ENCODE results near the gene ZG16B.

Gene ZG16B

DNA sequence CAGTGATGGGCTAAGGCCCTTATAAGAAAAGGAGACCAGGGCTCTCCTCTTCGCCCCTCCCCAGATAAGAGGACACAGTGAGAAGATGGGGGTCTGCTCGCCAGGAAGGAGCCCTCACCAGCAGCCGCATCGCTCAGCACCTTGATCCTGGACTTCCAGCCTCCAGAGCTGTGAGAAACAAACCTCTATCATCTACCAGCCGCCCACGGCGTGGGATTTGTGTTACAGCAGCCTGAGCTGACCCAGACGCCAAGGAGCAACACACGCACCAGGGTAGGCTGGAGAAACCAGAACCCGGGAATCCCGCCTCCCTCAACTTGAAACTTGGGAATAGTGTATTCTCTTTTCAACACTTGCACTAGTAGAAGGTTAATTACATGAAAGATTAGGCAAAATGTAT lies 4.2 kb upstream of the ZG16B start:
- no peak for DNase-seq

DNA sequence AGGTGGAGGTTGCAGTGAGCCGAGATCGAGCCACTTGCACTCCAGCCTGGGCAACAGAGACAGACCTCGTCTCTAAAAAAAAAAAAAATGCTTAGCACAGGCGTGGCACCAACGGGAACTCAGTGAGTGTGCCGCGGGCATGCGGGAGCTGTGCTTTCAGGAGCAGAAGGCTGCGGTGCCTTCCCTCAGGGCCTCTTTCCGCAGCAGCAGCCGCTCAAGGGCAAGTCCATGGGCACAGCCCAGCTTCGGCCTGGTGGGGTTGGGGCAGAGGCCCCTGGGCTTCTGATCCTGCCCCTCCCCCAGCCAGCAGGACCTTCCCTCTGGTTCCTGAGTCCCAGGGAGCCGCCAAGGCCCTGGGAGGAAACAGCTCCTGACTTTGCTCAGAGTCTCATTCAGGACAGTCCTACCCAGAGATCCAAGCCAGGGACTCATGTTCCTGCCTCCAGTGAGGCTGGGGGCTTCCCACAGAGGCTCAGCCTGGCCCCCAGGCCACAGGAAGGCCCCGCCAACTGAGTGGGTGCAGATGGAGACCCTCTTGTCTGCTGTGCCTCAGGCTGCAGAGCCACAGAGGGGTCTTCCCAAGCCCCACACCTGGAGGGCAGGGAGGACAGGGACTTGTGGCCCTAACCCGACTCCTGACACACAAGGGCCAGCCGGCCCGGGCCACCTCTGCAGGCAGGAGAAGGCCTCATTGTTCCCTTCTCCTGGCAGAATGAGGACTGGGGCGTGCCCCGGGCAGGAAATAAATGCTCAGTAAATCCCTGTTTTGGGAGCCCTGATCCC lies 3.3 kb upstream of the ZG16B start:
- no peak for DNase-seq

DNA sequence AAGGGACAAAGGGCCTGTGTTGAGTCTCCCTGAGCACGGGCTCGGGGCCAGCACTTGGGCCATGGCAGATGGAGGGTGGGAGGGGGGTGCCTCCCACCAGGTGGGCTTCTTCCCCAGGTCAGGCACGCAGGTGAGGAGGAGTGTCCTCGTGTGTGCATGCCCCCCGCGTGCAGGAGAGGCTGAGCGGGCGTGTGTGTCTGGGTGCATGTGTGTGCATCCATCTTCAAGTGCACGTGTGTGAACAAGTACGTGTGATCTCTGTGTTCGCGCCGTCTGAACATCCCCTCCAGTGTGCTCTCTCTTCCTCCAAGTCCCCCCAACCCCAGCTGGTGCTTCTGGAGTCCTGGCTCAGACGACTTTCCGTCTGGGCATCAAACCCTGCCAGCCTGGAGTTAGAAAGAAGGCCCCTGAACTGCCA lies 2.7 kb upstream of the ZG16B start:
- DNase-seq = no peak

DNA sequence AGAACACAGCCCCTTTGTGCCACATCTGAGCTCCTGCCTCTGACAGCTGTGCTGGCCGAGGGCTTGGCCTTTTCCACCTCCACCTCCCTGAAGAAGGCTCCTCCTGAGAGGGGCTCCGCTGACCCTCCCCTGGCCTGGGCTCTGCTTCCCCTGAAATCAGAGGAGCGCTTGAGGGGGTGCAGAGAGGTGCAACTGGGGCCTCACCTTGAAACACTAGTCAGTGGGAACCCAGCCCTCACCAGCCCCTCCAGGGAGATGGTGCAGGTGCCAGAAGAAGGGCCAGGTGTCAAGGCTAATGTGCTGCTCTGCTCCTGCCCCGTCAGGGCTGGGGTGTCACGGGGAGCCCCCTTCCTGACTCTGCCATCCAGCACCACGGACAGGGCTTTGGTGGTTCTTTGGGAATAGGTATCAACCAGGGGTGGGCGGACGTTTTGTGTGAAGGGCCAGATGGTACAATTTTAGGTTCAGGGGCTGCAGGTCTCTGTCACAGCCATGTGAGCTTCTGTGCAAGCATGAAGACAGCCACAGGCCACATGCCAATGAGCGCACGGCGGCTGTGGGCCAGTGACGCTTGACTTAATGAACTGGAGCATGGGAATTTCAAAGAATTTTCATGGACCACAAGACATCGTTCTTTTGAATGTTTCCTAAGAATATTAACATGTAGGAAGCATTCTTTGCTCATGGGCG lies 2.1 kb upstream of the ZG16B start:
- peak; percentile 1 for DNase-seq

DNA sequence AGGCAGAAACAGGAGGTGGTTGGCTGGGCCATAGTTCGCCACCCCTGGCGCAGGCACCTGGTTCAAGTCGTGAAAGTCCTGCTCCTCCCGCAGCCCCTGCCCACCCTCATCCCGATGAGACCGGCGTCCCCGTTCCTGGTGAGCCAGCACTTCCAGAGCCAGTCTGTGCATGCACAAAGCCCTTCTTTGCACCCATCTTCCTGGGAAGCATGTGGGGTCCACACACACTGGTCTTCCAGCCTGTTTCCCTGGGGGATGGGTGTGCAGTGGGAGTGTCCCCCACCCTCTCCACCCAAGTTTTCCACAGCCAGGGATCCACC lies 1.6 kb upstream of the ZG16B start:
- DNase-seq = no peak

DNA sequence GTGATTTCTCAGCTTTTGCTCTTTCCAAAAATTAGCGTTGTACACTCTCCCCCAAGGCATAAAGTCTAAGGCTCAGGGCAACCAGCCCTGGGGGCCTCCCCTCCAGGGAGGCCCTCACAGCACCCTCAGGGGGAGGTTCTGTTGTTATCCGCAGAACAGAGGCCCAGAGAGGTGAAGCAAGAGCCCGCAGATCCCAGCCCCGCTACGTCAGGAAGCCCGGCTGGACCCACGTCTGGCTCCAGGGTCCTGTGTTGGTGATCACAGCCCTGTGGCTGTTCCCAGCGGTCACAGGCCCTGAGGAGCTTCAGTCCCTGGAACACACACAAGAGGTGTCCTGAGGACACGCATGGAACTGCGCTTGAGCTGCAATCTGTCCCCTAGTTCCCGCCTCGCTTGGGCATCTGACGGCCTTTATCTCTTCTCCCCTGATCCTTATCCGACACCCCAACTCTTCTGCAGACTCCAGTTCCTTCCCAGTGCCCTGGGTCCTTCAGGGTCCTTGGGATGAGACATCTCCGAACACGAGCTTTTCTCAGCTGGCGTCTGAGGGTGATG lies 1.1 kb upstream of the ZG16B start:
- no peak for DNase-seq

DNA sequence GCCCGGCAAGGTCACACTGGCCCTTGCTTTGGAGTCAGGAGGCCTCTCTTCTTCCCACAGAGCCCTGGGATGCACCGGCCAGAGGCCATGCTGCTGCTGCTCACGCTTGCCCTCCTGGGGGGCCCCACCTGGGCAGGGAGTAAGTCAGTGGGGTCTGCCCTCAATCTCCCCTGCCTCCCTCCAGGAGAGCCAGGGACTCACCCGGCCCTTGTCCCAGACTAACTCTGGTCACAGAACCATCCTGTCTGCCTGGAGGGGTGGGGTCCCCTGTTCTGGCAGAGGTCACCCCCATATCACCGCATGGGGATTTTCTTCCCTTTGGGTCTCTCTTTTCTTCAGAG lies 222 bp downstream of the ZG16B start:
- no peak for DNase-seq

DNA sequence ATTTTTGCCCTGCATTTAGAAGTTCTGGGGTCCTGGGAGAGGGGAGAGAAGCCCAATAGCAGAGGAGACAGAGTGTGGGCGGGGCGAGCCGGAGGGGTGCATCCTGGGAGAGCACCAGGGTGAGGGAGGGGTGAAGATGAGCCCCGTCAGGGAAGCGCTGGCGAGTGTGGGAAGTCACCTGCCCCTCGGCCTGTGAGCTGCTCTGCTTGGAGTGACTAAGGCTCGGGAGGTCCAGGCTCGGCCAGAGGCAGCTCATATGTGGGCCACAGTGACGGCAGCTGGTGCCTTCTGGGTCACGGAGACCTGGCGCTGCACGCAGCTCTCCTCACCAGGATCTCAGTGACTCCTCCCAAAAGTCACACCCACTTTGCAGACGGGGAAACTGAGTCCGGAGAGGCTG lies 1.1 kb downstream of the ZG16B start:
- no peak for DNase-seq

DNA sequence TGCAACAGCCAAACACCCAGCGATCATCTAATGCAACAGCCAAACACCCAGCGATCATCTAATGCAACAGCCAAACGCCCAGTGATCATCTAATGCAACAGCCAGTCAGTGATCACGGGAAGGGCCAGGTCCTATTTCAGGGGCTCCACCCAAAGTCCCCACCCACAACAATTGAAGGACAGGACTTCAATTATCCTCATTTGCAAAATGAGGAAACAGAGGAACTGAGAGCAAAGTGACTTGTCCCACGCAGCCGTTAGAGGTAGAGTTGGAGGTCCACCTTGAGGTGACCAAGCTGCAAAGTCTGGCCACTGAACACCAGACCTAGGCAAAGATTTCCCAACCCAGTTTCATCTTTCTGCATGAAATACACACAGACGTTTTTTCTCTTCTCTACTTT lies 3.7 kb downstream of the ZG16B start:
- DNase-seq = no peak

DNA sequence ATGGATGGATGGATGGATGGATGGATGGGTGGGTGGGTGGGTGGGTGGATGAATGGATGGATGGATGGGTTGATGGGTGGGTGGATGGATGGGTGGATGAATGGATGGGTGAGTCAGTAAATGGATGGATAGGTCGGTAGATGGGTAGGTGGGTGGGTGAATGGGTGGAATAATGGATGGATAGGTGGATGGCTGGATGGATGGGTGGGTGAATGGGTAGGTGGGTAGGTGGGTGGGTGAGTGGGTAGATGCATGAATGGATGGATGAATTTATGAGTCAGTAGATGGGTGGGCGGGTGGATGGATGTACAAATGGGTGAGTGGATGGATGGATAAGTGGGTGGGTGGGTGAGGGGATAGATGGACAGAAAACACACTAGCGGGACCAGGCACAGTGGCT lies 4.9 kb downstream of the ZG16B start:
- no peak for DNase-seq

DNA sequence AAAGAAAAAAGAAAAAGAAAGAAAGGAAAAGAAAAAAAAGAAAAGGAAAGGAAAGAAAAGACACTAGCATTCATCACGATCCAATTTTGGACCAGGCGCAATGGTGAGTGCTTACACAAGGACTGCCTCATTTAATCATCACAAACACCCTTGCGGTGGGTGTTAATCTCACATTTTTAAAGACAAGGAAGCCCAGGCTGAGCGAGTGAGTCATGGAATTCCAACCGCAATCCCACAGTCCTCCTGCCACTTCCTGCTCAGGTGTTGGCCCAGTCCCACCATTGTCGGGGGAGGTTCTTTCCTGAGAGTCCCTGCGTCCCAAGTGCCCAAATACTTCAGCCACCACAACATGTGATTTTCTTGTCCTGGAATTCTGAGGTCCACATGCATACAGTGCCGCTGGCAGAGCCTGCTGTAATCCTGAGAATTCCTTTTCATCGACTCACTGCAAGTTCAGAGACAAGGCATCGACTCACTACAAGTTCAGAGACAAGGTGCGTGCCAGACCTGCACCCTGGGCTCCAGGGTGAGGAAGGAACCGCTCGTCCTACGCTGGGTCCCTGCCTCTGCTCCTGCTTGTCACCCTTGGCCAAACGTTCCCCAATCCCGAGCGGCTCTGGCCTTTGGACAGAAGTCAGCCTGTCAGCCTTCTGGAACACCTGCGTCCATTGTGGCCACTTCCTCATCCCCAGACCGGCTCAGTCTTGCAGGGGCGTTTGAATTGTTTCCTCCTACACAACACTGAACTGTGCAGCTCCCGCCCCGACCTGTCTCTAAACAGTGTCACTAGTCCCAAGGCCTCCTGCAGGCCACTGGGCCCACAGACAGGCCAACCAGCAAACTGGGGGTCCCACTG lies 5.8 kb downstream of the ZG16B start:
- DNase-seq = no peak

DNA sequence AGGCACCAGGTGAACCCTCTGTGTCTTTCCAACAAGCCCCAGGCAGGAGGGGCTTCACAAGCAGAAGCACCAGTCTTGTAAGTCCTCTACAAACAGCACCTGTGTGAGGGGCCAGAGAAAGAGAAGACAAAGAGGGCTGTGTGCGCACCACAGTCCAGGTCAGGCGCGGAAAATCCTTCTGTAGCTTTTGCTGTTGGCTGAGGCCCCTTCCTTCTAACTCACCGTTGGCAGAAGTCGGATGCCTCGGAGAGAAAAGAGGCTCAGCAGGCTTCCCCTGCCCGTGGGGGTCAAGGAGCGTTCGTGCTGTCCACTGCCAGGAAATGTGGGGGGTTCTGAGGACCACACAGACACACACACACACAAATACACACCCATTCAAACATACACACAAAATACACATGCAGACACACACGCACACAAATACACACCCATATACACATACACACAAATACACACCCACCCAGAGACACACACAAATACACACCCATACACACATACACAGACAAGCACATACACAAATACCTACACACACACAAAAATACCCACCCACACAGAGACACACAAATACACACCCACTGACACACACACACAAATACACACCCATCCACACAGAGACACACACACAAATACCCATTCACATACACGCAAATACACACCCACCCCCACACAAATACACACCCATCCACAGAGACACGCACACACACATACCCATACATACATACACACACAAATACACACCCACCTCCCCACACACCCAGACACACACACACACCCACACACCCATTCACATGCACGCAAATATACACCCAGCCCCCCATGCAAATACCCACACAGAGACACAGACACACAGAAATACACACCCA lies 6.8 kb downstream of the ZG16B start:
- DNase-seq = no peak

DNA sequence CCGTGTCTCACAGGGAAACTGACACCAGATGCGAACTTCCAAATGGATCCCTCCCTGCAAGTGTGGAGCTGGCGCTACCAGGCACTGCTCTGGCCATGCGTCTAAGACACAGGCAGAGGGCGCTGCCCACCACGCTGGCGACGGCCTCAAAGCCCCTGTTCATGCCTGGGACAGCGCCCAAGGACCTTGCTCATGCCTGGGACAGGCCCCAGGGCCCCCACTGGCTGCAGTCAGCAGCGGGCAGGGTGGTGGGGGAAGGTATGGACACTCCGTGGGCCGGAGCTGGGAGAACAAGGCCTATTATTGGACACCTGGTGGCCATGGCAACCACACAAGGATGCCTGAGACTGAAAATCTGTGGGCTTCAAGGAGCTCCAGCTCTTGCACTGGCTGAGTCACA lies 8.8 kb downstream of the ZG16B start:
- peak; percentile 30 for DNase-seq

DNA sequence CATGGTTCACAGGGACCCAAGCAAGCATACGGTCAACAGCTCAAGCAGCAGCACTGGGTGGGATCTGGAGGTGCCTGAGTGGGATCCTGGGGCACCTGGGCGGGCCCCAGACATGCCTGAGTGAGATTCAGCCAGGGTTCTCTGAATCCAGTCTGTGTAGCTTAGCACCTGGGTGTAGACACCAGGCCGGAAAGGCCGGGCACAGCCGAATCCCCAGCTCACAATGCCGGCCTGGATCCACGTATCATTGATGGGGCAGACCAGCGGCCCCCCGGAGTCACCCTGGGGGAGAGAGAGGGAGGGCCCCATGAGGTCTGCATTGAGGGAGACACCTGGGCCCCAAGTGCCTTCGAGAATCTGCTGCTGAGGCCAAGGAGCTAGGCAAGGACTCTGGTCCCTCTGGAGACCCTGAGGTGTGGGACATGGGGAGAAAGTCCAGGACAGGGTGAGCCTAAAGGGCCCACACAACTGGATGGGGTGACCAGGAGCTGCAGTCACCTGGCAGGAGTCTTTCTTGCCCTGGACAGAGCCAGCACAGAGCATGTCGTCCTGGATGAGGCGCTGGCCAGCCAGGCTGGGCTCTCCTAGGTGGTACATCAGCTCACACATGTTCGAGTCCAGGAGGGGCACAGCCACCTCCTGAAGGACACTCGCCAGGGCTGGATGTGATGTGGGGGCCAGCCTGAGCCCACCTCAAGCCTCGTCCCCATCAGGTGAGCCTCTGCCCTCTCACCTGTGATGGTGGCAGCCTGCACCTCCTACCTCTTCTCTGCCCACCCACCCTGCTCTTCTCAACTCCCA lies 9.7 kb downstream of the ZG16B start:
- no peak for DNase-seq

DNA sequence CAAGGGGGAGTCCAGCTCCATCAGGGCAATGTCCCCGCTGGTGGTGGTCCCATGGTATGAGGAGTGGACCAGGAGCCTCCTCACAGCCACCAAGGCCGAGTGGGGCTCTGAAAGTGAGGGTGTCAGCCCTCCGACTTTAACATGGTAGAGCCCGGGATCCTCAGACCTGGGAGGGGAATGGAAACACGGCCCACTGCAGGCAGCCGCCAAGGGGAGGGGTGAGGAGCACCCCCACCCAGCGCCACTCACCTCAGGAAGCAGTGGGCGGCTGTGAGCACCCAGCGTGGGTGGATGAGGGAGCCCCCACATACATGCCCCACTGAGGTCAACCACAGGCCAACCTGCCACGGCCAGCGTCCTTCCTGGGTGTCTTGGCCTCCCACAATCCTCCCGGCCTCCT lies 10.8 kb downstream of the ZG16B start:
- DNase-seq = no peak

DNA sequence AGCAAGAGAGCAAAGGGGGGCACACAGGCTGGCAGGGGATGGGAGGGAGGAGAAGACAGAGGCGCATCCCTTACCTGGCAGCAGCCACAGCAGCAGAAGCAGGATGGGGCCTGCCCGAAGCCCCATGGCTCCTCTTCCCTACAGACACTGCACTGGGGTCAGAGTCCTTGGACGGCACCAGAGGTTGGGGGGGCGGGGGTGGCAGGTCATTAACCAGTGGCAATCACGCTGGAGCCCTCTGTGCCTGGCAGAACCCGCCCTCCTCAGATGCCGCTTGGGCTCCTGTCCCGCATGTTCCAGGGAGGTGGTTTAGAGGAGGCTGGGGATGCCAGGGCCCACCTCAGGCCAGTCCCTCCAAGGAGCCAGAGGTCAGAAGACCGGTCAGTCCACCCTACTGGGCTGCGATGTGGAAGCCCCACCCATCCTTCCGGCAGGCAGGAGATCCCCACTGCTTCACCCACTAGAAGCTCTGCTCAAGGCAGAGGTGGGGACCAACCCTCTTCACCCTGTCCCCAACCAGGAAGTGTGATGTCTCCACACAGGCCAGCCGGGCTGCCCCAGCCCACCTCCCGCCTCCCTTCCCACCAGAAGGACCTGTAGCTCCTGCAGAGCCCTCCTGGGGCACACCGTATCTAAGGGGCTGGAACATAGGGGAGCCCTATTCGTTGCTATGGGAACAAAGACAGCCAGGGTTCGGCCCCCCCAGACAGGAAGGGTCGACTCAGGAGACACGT lies 11.7 kb downstream of the ZG16B start:
- no peak for DNase-seq

DNA sequence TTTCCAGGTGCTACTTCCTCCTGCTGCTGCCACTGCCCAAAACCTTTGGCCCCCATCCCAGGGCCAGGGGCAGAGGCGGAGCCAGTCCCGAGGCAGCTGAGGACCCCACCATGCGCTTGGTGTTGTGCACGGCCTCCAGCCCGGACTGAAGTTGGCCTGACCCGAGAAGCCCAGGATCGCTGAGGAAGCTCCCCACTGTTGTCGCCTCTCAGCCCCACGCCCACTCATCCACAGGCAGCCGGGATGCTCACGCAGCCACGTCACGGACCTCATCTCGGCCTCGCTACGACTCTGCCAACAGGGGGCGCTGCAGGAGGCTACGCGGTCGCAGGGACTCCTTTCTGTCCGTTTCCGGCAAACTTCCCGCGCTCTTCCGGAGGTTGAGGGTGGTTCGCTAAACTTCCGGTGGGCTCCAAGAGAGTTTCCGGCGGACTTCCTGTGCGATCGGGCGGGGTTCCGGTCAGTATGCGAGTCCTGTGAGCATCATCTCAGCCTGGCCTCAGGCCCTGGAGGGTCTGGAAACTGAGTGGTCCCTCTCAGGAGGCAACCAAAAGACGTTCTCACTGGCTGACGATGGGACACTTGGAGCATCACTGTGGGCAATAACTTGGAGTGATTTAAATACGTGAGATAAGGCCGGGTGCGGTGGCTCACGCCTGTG lies 12.4 kb downstream of the ZG16B start:
- peak; percentile 40 for DNase-seq

DNA sequence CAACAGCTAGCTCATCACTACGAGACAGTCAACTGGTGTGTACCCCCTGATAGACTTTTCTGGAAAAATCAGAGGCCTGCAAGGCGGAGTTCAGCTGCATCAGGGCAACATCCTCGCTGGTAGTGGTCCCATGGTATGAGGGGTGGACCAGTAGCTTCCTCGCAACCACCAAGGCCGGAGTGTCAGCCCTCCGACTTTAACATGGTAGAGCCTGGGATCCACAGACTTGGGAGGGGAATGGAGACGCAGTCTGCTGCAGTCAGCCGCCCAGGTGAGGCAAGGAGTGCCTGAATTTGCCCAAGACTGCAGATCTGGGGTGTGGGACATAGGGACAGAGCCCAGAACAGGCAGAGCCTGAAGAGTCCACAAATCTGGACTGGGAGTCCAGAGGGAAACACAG lies 13.4 kb downstream of the ZG16B start:
- no peak for DNase-seq

DNA sequence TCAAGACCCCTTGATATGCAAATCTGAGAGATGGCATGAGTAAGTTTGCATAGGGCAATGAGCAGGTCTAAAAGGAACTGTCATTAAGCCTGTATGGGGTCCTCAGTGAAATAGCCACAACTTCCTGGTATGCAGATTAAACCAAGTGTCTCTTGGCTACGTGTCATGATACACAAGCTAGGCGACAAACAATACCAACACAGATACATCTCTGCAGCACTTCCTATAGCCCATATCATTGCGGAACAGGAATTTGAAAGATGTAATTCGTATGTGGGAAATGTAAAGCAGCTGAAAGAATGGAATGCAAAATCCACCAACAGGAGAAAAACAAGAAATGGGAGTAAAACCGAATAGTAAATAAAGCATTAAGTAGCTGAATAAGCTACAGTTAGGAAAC lies 15.0 kb downstream of the ZG16B start:
- DNase-seq = no peak

DNA sequence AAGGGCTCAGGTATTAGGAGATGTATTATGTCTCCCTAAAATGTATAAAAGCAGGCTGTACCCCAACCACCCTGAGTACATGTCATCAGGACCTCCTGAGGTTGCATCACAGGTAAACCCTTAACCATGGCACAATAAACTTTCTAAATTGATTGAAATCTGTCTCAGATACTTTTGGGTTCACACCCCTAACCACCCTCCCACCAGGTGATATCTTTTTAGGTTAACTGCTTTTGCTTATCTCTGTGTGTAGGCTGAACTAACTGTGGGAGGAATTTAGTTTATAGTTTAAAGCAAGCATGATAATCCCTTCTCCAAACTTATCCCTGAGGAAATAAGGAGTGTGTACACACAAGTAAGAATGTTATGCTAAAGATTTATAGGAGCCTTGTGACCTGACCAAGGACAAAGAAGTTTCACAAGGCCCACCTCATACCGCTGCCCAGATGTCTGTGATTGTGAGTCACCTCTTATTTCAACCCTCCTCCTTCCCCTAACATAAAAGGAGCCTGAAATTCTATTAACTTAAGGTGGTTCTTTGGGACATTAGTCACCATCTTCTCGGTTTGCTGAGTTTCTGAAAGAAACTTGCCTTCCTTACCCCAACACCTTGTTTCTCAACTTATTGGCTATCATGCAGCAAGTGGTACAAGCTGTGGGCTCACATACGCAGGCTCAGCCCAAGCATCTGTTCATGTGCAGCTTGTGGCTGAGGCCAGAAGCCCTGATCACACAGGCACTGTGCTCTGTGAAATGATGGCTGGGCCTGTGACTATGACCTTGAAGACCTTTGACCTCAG lies 16.6 kb downstream of the ZG16B start:
- DNase-seq = no peak

Data from NCI-H1694 treated with DMSO at 0.1 percent for 48 hours (cell line).